Adrenal gland (tissue), 5 donors: ENCODE data around the gene SRSF9.

ENCODE experiments used
- CTCF ChIP-seq, 6 experiments: fragments of 450-650 bp in 4 of 6; fragments of 200-600 bp in 2 of 6; sonication (generic) in 1 of 6; IDR thresholded peaks; 1 replicate in 5 of 6; 2 replicates in 1 of 6; pipeline versions ENCODE4 v1.5.1 to v1.8.0; 2016 to 2021; ENCODE audit warnings: antibody characterized with exemption in 6 of 6, mild to moderate bottlenecking in 2 of 6, moderate library complexity in 1 of 6
- POLR2A ChIP-seq, 2 donors: fragments of 450-650 bp; IDR thresholded peaks; one replicate each; pipeline ENCODE4 v1.6.1; 2017; ENCODE audit warnings: antibody characterized with exemption in 2 of 2, mild to moderate bottlenecking in 2 of 2, moderate library complexity in 1 of 2
- donor health status: DM: no; HTN: no; CAD: no.

GRCh38 chr12:120480211-120480610 lies 10.7 kb upstream of the SRSF9 start:
- TF ChIP-seq POLR2A (IDR thresholded peaks at IDR 0.05): no peak
- no peak for TF ChIP-seq CTCF (IDR thresholded peaks at IDR 0.05)
